Neural cell (in vitro differentiated cells): ENCODE data around the gene COPZ2. TPM values are rescaled to one million over a fixed set of nuclear protein-coding genes. Genes with fewer than 3 reads are reported as not detected.
A peak's percentile ranks its signal among the peaks of the same experiment; 100 is the strongest.

Source experiments
- H2AFZ ChIP-seq: fragments of 200-600, 300-800 bp; sonication (generic), shearing (Covaris generic); 2 replicates; pipeline ENCODE4 v1.6.0; 2014; ENCODE audit warnings: low read depth, mild to moderate bottlenecking, antibody characterized with exemption, low read length, moderate library complexity
- H3F3A ChIP-seq: fragments of 200-600 bp; shearing (Covaris generic); 2 replicates; pipeline ENCODE4 v1.6.1; 2016; ENCODE audit warnings: mild to moderate bottlenecking, moderate library complexity, mixed read lengths, antibody characterized with exemption, low read length; ENCODE audit not compliant: insufficient read depth, poor library complexity, severe bottlenecking
- H3K27ac ChIP-seq: fragments of 200-600, 300-800 bp; sonication (generic), shearing (Covaris generic); 2 replicates; pipeline ENCODE4 v1.5.1; 2014; ENCODE audit warnings: mild to moderate bottlenecking, low read length, moderate library complexity
- H3K27me3 ChIP-seq: fragments of 300-800, 200-600 bp; sonication (generic), shearing (Covaris generic); 2 replicates; pipeline ENCODE4 v1.6.0; 2014; ENCODE audit warnings: mild to moderate bottlenecking, low read depth, low read length, moderate library complexity; ENCODE audit not compliant: insufficient read depth
- H3K36me3 ChIP-seq: fragments of 300-800, 200-600 bp; sonication (generic), shearing (Covaris generic); 2 replicates; pipeline ENCODE4 v1.5.1; 2014; ENCODE audit warnings: mild to moderate bottlenecking, antibody characterized with exemption, low read length, moderate library complexity; ENCODE audit not compliant: insufficient read depth
- H3K4me2 ChIP-seq: fragments of 300-800, 200-600 bp; sonication (generic), shearing (Covaris generic); 2 replicates; pipeline ENCODE4 v1.6.0; 2014; ENCODE audit warnings: mild to moderate bottlenecking, low read length
- H3K4me3 ChIP-seq: fragments of 300-800, 200-600 bp; sonication (generic), shearing (Covaris generic); 2 replicates; pipeline ENCODE4 v1.5.1; 2014; ENCODE audit warnings: mild to moderate bottlenecking, low read length, moderate library complexity
- H3K79me2 ChIP-seq: fragments of 200-600 bp; shearing (Covaris generic); replicated peaks from 2 replicates; pipeline ENCODE4 v1.6.0; 2014; ENCODE audit warnings: mild to moderate bottlenecking, low read length, moderate library complexity; ENCODE audit not compliant: insufficient read depth
- H3K9ac ChIP-seq: fragments of 300-800, 200-600 bp; sonication (generic), shearing (Covaris generic); 2 replicates; pipeline ENCODE4 v1.6.1; 2016; ENCODE audit warnings: mild to moderate bottlenecking, low read length, mixed read lengths
- H3K9me2 ChIP-seq: fragments of 200-600 bp; shearing (Covaris generic); 2 replicates; pipeline ENCODE4 v1.6.1; 2016; ENCODE audit warnings: mild to moderate bottlenecking, low read length, mixed read lengths; ENCODE audit not compliant: insufficient read depth
- H3K9me3 ChIP-seq: fragments of 200-600, 300-800 bp; sonication (generic), shearing (Covaris generic); 2 replicates; pipeline ENCODE4 v1.6.1; 2016; ENCODE audit warnings: mild to moderate bottlenecking, mixed run types, low read length, moderate library complexity, mixed read lengths
- H4K20me1 ChIP-seq: fragments of 200-600 bp; shearing (Covaris generic); 2 replicates; pipeline ENCODE4 v1.6.1; 2016; ENCODE audit warnings: mild to moderate bottlenecking, mixed run types; ENCODE audit not compliant: insufficient read depth
- EP300 ChIP-seq: fragments of 450-650 bp; conservative IDR thresholded peaks from 2 replicates; pipeline ENCODE4 v1.6.1; 2014; ENCODE audit warnings: antibody characterized with exemption, mild to moderate bottlenecking, moderate library complexity; ENCODE audit not compliant: poor library complexity, severe bottlenecking
- EZH2 ChIP-seq: fragments of 200-600, 300-800 bp; shearing (Covaris generic), sonication (generic); IDR thresholded peaks from 2 replicates; pipeline ENCODE4 v1.6.1; 2014; ENCODE audit warnings: antibody characterized with exemption, low read length, borderline replicate concordance, mild to moderate bottlenecking; ENCODE audit not compliant: insufficient read depth, poor library complexity, severe bottlenecking
- MXI1 ChIP-seq: fragments of 450-650 bp; conservative IDR thresholded peaks from 2 replicates; pipeline ENCODE4 v1.6.1; 2014; ENCODE audit warnings: antibody characterized with exemption, mild to moderate bottlenecking; ENCODE audit not compliant: poor library complexity, severe bottlenecking
- POLR2AphosphoS5 ChIP-seq: IDR thresholded peaks from 2 replicates; pipeline ENCODE4 v1.6.1; 2012
- RAD21 ChIP-seq: fragments of 450-650 bp; conservative IDR thresholded peaks from 2 replicates; pipeline ENCODE4 v1.6.1; 2014; ENCODE audit warnings: antibody characterized with exemption, mild to moderate bottlenecking, moderate library complexity
- REST ChIP-seq: IDR thresholded peaks from 2 replicates; pipeline ENCODE4 v1.6.1; 2012; ENCODE audit warnings: borderline replicate concordance
- SMC3 ChIP-seq: fragments of 450-650 bp; conservative IDR thresholded peaks from 2 replicates; pipeline ENCODE4 v1.6.1; 2014; ENCODE audit warnings: antibody characterized with exemption, mild to moderate bottlenecking, moderate library complexity; ENCODE audit not compliant: poor library complexity
- TAF1 ChIP-seq: IDR thresholded peaks from 2 replicates; pipeline ENCODE4 v1.6.1; 2012; ENCODE audit warnings: low read depth
- polyA plus RNA-seq: library from polyadenylated mRNA; depleted of rRNA; stranded (reverse); fragments of >200 nt; gene quantifications from 2 replicates; pipeline ENCODE4 v1.2.3, GENCODE V29; 2014
- TF ChIP-seq, protein P1 (sequence below): fragments of 450-650 bp; IDR thresholded peaks from 2 replicates; pipeline ENCODE4 v1.5.1; 2014; ENCODE audit warnings: antibody characterized with exemption, mild to moderate bottlenecking, moderate library complexity; ENCODE audit not compliant: poor library complexity, severe bottlenecking

Gene COPZ2
- polyA plus RNA-seq, 1 donor from 2014 or later: not detected

DNA sequence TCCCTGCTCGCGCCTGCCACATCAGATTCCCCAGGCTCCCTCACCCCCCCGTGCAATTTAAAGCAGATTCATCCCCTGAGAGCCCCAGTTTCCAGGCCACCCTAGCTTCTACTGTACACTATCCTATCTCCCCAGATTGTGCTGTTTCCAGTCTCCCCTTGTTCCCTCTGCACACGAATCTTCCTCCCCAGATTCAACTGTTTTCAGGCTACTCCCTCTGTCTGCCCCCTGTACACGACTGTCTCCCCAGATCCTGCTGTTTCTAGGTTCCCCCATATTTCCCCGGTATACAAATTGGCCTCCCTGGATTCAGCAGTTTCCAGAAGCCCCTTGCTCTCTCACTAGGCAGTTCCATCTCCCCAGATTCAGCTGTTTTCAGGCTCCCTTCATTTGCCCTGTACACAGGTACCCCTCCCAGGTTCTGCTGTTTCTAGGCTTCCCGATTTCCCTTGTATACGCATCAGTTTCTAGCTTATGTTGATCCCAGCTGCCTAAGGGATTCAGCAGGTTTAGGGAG lies 22.9 kb downstream of the COPZ2 start:
- H3K27ac ChIP-seq: peak overlapping the region; percentile 96
- peak overlapping the region; percentile 56 for H3K9ac ChIP-seq
- peak overlapping the region; percentile 64 for H3K4me3 ChIP-seq
- no peaks in the 10 kb centered on the region for H3K9me2 ChIP-seq
- H2AFZ ChIP-seq: peak overlapping the region; percentile 14
- H3K36me3 ChIP-seq: no peaks in the 10 kb centered on the region
- TF ChIP-seq TAF1: no peak
- TF ChIP-seq EZH2: no peak
- TF ChIP-seq MXI1: peak; percentile 33
- TF ChIP-seq RAD21: no peak
- TF ChIP-seq SMC3: peak; percentile 53
- peak; percentile 82 for TF ChIP-seq EP300
- TF ChIP-seq, protein P1, sequence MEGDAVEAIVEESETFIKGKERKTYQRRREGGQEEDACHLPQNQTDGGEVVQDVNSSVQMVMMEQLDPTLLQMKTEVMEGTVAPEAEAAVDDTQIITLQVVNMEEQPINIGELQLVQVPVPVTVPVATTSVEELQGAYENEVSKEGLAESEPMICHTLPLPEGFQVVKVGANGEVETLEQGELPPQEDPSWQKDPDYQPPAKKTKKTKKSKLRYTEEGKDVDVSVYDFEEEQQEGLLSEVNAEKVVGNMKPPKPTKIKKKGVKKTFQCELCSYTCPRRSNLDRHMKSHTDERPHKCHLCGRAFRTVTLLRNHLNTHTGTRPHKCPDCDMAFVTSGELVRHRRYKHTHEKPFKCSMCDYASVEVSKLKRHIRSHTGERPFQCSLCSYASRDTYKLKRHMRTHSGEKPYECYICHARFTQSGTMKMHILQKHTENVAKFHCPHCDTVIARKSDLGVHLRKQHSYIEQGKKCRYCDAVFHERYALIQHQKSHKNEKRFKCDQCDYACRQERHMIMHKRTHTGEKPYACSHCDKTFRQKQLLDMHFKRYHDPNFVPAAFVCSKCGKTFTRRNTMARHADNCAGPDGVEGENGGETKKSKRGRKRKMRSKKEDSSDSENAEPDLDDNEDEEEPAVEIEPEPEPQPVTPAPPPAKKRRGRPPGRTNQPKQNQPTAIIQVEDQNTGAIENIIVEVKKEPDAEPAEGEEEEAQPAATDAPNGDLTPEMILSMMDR: peak; percentile 19
- TF ChIP-seq POLR2AphosphoS5: peak; percentile 64
- TF ChIP-seq REST: peak; percentile 96
- H3F3A ChIP-seq: no peaks in the 10 kb centered on the region
- no peaks in the 10 kb centered on the region for H3K27me3 ChIP-seq
- H4K20me1 ChIP-seq: no peaks in the 10 kb centered on the region
- H3K4me2 ChIP-seq: peak overlapping the region; percentile 49
- no peaks in the 10 kb centered on the region for H3K79me2 ChIP-seq
- no peaks in the 10 kb centered on the region for H3K9me3 ChIP-seq

DNA sequence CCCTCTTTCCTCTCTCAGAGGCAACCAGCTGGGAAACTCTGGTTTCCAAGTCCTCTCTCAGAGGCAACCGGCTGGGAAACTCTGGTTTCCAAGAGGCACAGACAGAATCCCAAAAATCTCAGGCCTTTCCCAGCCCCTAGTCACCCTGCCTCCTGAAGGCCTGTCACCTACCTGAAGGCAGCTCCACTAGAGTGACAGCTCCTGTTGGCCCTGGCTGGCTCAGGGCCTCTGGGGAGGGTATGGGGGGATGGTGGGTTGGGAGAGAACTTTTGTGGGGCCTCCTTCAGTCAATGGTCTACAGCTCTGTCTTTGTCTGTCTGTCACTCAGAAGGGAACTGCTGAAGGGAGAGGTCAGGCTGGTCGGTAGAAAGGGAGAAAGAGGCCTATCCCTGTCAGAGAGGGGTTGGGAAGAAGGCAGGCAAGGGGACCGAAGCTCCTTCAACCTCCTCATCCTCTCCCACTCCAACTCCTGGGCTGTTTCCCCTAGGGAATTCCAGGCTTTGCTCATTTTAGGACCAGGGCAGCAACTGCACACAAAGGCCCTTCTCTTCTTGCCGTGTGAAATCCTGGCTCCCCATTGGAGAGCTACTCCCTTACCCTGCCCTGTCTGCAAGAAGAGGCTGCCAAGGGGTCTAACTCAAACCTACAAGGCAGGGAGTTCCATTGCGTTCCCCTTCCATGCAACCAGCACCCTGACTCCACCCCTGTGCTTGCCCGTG lies 23.6 kb downstream of the COPZ2 start:
- H4K20me1 ChIP-seq: no peaks in the 10 kb centered on the region
- H3K27ac ChIP-seq: peak overlapping the region; percentile 96
- peak overlapping the region; percentile 64 for H3K4me3 ChIP-seq
- TF ChIP-seq EZH2: no peak
- no peak for TF ChIP-seq MXI1
- no peak for TF ChIP-seq EP300
- TF ChIP-seq, protein P1: no peak
- no peak for TF ChIP-seq TAF1
- no peak for TF ChIP-seq POLR2AphosphoS5
- TF ChIP-seq REST: no peak
- TF ChIP-seq RAD21: no peak
- no peak for TF ChIP-seq SMC3
- no peaks in the 10 kb centered on the region for H3K9me3 ChIP-seq
- H3K36me3 ChIP-seq: no peaks in the 10 kb centered on the region
- H3K9me2 ChIP-seq: no peaks in the 10 kb centered on the region
- no peaks in the 10 kb centered on the region for H3F3A ChIP-seq
- H3K9ac ChIP-seq: peak overlapping the region; percentile 56
- no peaks in the 10 kb centered on the region for H3K79me2 ChIP-seq
- H3K27me3 ChIP-seq: no peaks in the 10 kb centered on the region
- H3K4me2 ChIP-seq: peak overlapping the region; percentile 49
- no peak overlapping the region for H2AFZ ChIP-seq
